ENCODE measurements around the gene DDOST.

DNA sequence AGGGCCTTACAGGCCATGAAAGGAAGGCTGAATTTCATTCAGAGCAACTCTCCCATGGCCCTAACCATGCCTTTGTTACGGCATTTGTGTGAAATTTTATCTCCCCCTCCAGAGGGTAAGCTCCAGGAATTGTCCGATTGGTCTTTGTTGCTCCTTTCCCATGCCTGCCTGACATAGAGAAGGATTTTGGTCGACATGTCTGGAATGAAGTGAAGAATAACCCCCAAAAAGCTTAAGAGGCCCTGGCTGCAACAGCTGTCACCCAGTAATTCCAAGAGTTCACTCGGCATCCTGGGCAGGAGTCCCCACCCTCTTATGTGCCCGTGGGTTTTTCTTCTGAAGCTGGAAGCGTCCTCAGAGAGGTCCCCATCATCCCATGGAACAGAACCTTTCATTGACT lies 51.6 kb downstream of the DDOST start:
- TF ChIP-seq, protein P1, sequence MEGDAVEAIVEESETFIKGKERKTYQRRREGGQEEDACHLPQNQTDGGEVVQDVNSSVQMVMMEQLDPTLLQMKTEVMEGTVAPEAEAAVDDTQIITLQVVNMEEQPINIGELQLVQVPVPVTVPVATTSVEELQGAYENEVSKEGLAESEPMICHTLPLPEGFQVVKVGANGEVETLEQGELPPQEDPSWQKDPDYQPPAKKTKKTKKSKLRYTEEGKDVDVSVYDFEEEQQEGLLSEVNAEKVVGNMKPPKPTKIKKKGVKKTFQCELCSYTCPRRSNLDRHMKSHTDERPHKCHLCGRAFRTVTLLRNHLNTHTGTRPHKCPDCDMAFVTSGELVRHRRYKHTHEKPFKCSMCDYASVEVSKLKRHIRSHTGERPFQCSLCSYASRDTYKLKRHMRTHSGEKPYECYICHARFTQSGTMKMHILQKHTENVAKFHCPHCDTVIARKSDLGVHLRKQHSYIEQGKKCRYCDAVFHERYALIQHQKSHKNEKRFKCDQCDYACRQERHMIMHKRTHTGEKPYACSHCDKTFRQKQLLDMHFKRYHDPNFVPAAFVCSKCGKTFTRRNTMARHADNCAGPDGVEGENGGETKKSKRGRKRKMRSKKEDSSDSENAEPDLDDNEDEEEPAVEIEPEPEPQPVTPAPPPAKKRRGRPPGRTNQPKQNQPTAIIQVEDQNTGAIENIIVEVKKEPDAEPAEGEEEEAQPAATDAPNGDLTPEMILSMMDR (conservative IDR thresholded peaks at IDR 0.05; ENCODE audit: low read length): no peak
- TF ChIP-seq EZH2phosphoT487 (IDR thresholded peaks at IDR 0.05; ENCODE audit: borderline replicate concordance, low read depth, low read length): no peak

All from OCI-LY7 (cell line).